ENCODE measurements around the gene PARD3. TPM values are rescaled to one million over a fixed set of nuclear protein-coding genes. Genes with fewer than 3 reads are reported as not detected.

The PARD3 gene
- total RNA-seq, 1 donor = 4.8 TPM

GRCh38 chr10:34771106-34771505, 44.0 kb downstream of the PARD3 start:
- no peaks in the 10 kb centered on the region for H3K9me3 ChIP-seq (ENCODE audit: low read depth, low read length)
- H3K27me3 ChIP-seq (ENCODE audit: insufficient read depth, low read length) = no peaks in the 10 kb centered on the region
- no peak overlapping the region for H3K4me3 ChIP-seq (ENCODE audit: low read length)
- no peaks in the 10 kb centered on the region for H3K4me1 ChIP-seq (ENCODE audit: insufficient read depth, low read length)

DNA sequence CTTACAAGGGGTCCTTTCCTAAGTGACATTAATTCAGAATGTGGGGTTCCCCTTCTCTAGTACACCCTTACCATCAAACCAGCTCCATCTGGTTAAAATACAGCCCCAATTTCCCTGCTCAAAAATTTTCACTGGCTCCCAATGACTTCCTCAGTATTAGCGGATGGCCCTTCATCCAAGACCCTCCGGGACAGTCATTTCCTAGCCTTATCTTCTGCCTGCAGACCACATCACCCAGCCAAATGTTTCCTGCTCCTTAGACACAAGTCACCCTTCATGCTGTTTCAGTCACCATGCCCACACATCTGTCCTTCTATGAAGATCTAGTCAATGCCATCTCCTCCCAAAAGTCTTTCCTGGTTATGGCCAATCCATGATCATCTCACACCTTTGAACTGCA, 45.2 kb downstream of the PARD3 start:
- Histone ChIP-seq H3K27me3 (ENCODE audit: insufficient read depth, low read length) (no peaks in the 10 kb centered on the region), H3K9me3 (ENCODE audit: low read depth, low read length) (no peaks in the 10 kb centered on the region), H3K4me1 (ENCODE audit: insufficient read depth, low read length) (no peaks in the 10 kb centered on the region), H3K4me3 (ENCODE audit: low read length) (no peak overlapping the region)

- Histone ChIP-seq H3K4me3 (ENCODE audit: low read length) (no peak overlapping the region), H3K4me1 (ENCODE audit: insufficient read depth, low read length) (no peaks in the 10 kb centered on the region), H3K27me3 (ENCODE audit: insufficient read depth, low read length) (no peaks in the 10 kb centered on the region), H3K9me3 (ENCODE audit: low read depth, low read length) (no peaks in the 10 kb centered on the region)
Measured at GRCh38 chr10:34768972-34769330, 46.1 kb downstream of the PARD3 start.

GRCh38 chr10:34768261-34768971, 46.7 kb downstream of the PARD3 start:
- Histone ChIP-seq H3K4me3 (ENCODE audit: low read length) (no peak overlapping the region), H3K9me3 (ENCODE audit: low read depth, low read length) (no peaks in the 10 kb centered on the region), H3K4me1 (ENCODE audit: insufficient read depth, low read length) (no peaks in the 10 kb centered on the region), H3K27me3 (ENCODE audit: insufficient read depth, low read length) (no peaks in the 10 kb centered on the region)

GRCh38 chr10:34766811-34767494, 48.1 kb downstream of the PARD3 start:
- Histone ChIP-seq H3K4me1 (ENCODE audit: insufficient read depth, low read length) (no peaks in the 10 kb centered on the region), H3K4me3 (ENCODE audit: low read length) (no peak overlapping the region), H3K9me3 (ENCODE audit: low read depth, low read length) (no peaks in the 10 kb centered on the region), H3K27me3 (ENCODE audit: insufficient read depth, low read length) (no peaks in the 10 kb centered on the region)

GRCh38 chr10:34766266-34766600, 48.9 kb downstream of the PARD3 start:
- Histone ChIP-seq H3K4me1 (ENCODE audit: insufficient read depth, low read length) (no peaks in the 10 kb centered on the region), H3K4me3 (ENCODE audit: low read length) (no peak overlapping the region), H3K27me3 (ENCODE audit: insufficient read depth, low read length) (no peaks in the 10 kb centered on the region), H3K9me3 (ENCODE audit: low read depth, low read length) (no peaks in the 10 kb centered on the region)

GRCh38 chr10:34764472-34764946, 50.6 kb downstream of the PARD3 start:
- Histone ChIP-seq H3K9me3 (ENCODE audit: low read depth, low read length) (no peaks in the 10 kb centered on the region), H3K27me3 (ENCODE audit: insufficient read depth, low read length) (no peaks in the 10 kb centered on the region), H3K4me3 (ENCODE audit: low read length) (no peak overlapping the region), H3K4me1 (ENCODE audit: insufficient read depth, low read length) (no peaks in the 10 kb centered on the region)

DNA sequence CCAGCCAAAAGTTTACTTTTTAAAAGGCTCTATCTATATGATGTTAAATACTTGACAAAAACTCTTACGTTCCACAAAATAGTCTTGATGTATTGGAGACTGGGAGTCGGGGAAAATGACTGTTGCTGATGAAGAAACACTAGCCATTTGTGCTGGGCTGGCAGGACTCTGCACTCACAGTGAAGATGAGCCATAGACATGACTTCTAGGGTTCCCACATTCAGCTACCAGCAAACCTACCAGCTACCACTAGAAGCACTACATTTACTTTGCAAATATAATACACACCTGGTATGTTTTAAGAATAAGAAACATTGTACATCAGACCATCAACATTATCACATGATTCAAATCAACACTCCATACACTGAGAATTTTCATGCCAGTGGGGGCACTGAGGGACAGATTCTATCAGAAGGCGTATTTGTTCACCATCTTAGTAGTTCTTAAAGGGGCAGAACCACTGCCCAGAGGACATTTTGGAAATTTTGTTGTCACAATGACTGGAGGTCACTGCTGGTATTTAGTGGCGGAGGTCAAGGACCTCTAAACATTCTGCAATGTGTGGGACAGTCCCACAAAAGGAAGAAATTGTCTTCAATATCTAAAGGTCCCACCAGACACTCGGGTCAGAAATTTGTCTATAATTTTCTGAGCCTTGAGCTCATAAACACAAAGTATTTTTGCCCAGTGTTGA, 52.3 kb downstream of the PARD3 start:
- Histone ChIP-seq H3K4me1 (ENCODE audit: insufficient read depth, low read length) (no peaks in the 10 kb centered on the region), H3K4me3 (ENCODE audit: low read length) (no peak overlapping the region), H3K9me3 (ENCODE audit: low read depth, low read length) (no peaks in the 10 kb centered on the region), H3K27me3 (ENCODE audit: insufficient read depth, low read length) (no peaks in the 10 kb centered on the region)

DNA sequence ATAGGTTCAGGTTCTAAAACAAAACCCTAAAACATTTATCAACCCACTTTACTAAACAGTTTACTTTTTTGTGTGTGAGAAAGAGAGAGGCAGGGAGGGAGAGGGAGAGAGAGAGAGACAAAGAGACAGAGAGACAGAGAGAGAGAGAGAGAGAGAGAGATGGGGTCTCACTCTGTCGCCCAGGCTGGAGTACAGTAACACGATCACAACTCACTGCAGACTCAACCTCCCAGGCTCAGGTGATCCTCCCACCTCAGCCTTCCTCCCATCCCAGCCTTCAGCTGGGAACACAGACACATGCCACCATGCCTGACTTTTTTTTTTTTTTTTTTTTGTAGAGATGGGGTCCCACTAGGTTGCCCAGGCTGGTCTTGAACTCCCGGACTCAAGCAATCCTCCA, 52.9 kb downstream of the PARD3 start:
- Histone ChIP-seq H3K4me3 (ENCODE audit: low read length) (no peak overlapping the region), H3K27me3 (ENCODE audit: insufficient read depth, low read length) (no peaks in the 10 kb centered on the region), H3K4me1 (ENCODE audit: insufficient read depth, low read length) (no peaks in the 10 kb centered on the region), H3K9me3 (ENCODE audit: low read depth, low read length) (no peaks in the 10 kb centered on the region)

DNA sequence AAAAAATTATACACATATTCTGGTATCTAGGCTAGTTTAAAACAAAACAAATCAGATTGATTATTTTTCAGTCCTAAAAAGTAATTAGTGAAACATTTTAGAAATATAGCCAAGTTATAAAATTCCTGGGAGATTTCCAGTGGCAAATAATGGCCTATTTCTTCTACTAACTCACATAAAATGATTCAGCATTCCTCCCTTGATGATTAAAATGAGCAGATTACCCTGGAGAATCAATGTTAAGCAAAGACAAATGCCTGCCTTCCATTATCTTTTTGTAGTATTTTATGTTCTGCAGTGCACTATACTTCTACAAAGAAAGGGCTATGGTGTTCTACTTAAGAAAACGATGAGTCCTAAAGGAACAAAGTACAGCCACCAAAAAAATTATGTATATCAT, 53.6 kb downstream of the PARD3 start:
- Histone ChIP-seq H3K4me1 (ENCODE audit: insufficient read depth, low read length) (no peaks in the 10 kb centered on the region), H3K27me3 (ENCODE audit: insufficient read depth, low read length) (no peaks in the 10 kb centered on the region), H3K9me3 (ENCODE audit: low read depth, low read length) (no peaks in the 10 kb centered on the region), H3K4me3 (ENCODE audit: low read length) (no peak overlapping the region)

DNA sequence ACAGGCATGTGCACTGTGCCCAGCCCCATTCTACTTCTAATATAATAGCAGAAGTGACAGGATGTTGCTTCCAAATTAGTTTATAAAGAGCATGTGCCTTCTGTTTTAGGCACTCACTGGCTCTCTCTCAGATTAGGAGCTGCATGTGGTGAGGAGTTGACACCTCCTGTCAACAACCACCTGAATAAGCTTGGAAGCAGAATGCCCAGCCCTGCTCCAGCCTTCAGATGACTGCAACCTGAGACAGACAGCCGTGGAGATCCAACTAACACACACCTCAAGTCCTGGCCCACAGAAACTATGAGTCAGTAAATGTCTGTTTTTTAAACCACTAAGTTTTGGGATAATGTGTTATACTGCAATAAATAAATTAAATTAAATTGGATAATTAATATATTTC, 54.5 kb downstream of the PARD3 start:
- no peak overlapping the region for H3K4me3 ChIP-seq (ENCODE audit: low read length)
- no peaks in the 10 kb centered on the region for H3K9me3 ChIP-seq (ENCODE audit: low read depth, low read length)
- H3K4me1 ChIP-seq (ENCODE audit: insufficient read depth, low read length) = no peaks in the 10 kb centered on the region
- no peaks in the 10 kb centered on the region for H3K27me3 ChIP-seq (ENCODE audit: insufficient read depth, low read length)

- H3K27me3 ChIP-seq (ENCODE audit: insufficient read depth, low read length) = no peaks in the 10 kb centered on the region
- H3K9me3 ChIP-seq (ENCODE audit: low read depth, low read length) = no peaks in the 10 kb centered on the region
- no peak overlapping the region for H3K4me3 ChIP-seq (ENCODE audit: low read length)
- H3K4me1 ChIP-seq (ENCODE audit: insufficient read depth, low read length) = no peaks in the 10 kb centered on the region
Measured at GRCh38 chr10:34759837-34760215, 55.3 kb downstream of the PARD3 start.

GRCh38 chr10:34759161-34759836, 55.8 kb downstream of the PARD3 start:
- H3K9me3 ChIP-seq (ENCODE audit: low read depth, low read length) = no peaks in the 10 kb centered on the region
- no peak overlapping the region for H3K4me3 ChIP-seq (ENCODE audit: low read length)
- H3K27me3 ChIP-seq (ENCODE audit: insufficient read depth, low read length) = no peaks in the 10 kb centered on the region
- H3K4me1 ChIP-seq (ENCODE audit: insufficient read depth, low read length) = no peaks in the 10 kb centered on the region

GRCh38 chr10:34758447-34758996, 56.6 kb downstream of the PARD3 start:
- H3K27me3 ChIP-seq (ENCODE audit: insufficient read depth, low read length) = no peaks in the 10 kb centered on the region
- H3K4me1 ChIP-seq (ENCODE audit: insufficient read depth, low read length) = no peaks in the 10 kb centered on the region
- no peak overlapping the region for H3K4me3 ChIP-seq (ENCODE audit: low read length)
- H3K9me3 ChIP-seq (ENCODE audit: low read depth, low read length) = no peaks in the 10 kb centered on the region

DNA sequence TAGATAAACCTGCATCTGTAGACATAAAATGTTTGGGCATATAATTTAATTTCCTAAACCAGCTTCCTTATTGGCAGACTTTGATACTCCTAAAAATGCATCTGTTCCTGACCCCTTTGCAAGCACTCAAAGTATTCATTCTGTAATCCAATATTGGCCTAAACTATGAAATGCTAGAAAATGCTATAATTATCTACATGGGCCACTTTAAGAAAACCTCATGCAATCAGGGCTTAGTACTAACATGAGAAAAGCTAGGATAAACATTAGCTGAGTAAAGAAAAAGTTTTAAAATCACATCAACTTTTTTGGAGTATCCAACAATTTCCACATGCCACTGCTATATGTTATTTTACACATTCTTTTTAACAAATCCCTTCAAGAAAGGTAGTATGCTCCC, 57.2 kb downstream of the PARD3 start:
- Histone ChIP-seq H3K27me3 (ENCODE audit: insufficient read depth, low read length) (no peaks in the 10 kb centered on the region), H3K4me1 (ENCODE audit: insufficient read depth, low read length) (no peaks in the 10 kb centered on the region), H3K9me3 (ENCODE audit: low read depth, low read length) (no peaks in the 10 kb centered on the region), H3K4me3 (ENCODE audit: low read length) (no peak overlapping the region)

Measured in mononuclear cell (primary cell).